GM18909 (cell line): Measurements from ENCODE around the gene TRAF2.
"Not testable (repeated sequence)": the region's sequence is repeated elsewhere in the genome, so short reads cannot be mapped to it uniquely, and the experiment has no call there.

Experiments
- ATAC-seq: cut with Tn5 transposase; IDR thresholded peaks from one replicate; pipeline ENCODE4 v1.9.1; 2021; ENCODE audit warnings: mild to moderate bottlenecking; ENCODE audit not compliant: unreplicated experiment, poor library complexity

TRAF2 gene

GRCh38 chr9:136876476-136876875 is 9.8 kb upstream of the TRAF2 start:
- ATAC-seq, result no peak

- ATAC-seq, result no peak
These were observed 5.7 kb upstream of the TRAF2 start for GRCh38 chr9:136880651-136881050.

GRCh38 chr9:136881691-136882108 is 4.6 kb upstream of the TRAF2 start:
- ATAC-seq, result peak; percentile 38

- peak; percentile 23 for ATAC-seq
These were observed 4.0 kb upstream of the TRAF2 start for GRCh38 chr9:136882109-136882946.

GRCh38 chr9:136882947-136883283 is 3.4 kb upstream of the TRAF2 start:
- ATAC-seq, result not testable (repeated sequence)

GRCh38 chr9:136883670-136884069 is 2.6 kb upstream of the TRAF2 start:
- not testable (repeated sequence) for ATAC-seq

- ATAC-seq, result peak; percentile 29
These were observed 588 bp downstream of the TRAF2 start for GRCh38 chr9:136886610-136887597.

GRCh38 chr9:136888454-136888853 is 2.1 kb downstream of the TRAF2 start:
- no peak for ATAC-seq

GRCh38 chr9:136889858-136890257 is 3.5 kb downstream of the TRAF2 start:
- ATAC-seq, result no peak

- ATAC-seq, result no peak
These were observed 4.3 kb downstream of the TRAF2 start for GRCh38 chr9:136890661-136891060.

- no peak for ATAC-seq
These were observed 9.7 kb downstream of the TRAF2 start for GRCh38 chr9:136896027-136896426.

- ATAC-seq, result no peak
These were observed 12.3 kb downstream of the TRAF2 start for GRCh38 chr9:136898483-136899100.

GRCh38 chr9:136899196-136899595 is 12.9 kb downstream of the TRAF2 start:
- no peak for ATAC-seq

GRCh38 chr9:136900556-136900955 is 14.2 kb downstream of the TRAF2 start:
- ATAC-seq, result no peak

- ATAC-seq, result no peak
These were observed 14.7 kb downstream of the TRAF2 start for GRCh38 chr9:136900988-136901515.

- ATAC-seq, result peak; percentile 42
These were observed 15.4 kb downstream of the TRAF2 start for GRCh38 chr9:136901516-136902258.

GRCh38 chr9:136902259-136902821 is 16.0 kb downstream of the TRAF2 start:
- peak; percentile 69 for ATAC-seq

- no peak for ATAC-seq
These were observed 16.8 kb downstream of the TRAF2 start for GRCh38 chr9:136903041-136903554.

GRCh38 chr9:136906266-136906665 is 19.9 kb downstream of the TRAF2 start:
- no peak for ATAC-seq
